ENCODE measurements around the gene GALK2.
"Not testable (repeated sequence)": the region's sequence is repeated elsewhere in the genome, so short reads cannot be mapped to it uniquely, and the experiment has no call there.

Gene GALK2

DNA sequence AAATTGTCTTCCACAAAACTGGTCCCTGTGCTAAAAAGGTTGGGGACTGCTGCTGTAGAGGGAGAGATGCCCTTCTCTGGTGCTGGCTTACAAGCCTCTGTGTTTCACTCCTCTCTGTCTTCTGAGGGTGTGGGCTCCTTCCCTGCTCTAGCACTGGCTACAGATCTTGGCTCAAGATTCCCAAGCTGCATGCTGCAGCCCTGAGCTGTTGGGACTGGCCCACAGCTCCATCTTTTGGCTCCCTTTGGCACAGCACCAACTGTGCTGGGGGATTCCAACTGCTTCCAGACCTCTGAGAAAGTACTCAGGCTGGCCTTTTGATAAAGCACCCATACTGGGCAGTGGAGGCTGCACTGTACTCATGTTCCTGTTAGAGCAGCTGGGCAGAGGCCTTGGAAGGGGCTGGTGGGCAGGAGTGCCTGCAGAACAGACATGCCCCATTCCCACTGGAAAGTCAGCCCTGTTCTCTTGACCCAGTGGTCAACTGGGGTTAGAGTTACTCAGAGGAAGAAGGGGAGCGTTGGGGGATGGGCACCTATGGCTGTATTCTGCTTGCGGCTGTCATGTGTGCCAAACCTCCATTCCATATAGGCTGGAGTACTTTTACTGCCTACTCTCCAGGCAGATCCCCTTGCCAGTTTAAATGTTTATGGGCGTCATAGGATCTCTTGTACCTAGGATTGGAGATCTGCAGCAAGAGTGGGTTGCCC, 55.7 kb downstream of the GALK2 start:
- no peak for DNase-seq

DNA sequence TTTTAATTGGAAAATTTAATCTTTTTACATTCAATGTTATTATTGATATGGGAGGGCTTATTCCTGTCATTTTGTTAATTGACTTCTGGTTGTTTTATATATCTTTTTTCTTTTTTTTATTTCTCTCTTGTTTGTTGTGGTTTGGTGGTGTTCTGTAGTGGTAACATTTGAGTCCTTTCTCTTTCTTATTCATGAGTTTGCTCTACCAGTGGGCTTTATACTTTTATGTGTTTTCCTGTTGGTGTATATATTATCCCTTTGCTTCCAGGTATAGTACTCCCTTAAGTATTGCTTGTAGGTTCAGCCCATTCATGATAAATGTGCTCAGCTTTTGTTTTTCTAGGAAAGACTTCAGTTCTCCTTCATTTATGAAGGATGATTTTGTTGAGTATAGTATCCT, 57.6 kb downstream of the GALK2 start:
- DNase-seq, result no peak

DNA sequence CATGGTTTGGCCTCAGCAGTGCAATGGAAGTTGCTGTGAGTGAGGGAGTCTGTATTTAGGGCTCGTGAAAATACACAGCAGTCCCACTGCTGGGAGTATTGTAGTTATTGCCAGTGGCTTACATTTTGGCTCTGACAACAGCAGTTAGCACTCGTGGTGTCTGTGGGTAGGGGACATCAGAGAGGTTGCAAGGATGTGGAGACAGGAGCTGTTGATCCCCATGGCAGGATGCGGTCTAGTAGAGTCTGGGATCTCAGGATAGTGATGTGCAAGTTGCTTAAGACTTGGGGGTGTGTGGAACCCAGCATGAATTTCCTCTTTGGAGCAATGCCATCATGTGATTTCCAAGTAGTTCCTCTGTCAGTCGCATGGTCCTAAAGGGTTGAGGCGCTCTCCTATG, 59.9 kb downstream of the GALK2 start:
- no peak for DNase-seq

DNA sequence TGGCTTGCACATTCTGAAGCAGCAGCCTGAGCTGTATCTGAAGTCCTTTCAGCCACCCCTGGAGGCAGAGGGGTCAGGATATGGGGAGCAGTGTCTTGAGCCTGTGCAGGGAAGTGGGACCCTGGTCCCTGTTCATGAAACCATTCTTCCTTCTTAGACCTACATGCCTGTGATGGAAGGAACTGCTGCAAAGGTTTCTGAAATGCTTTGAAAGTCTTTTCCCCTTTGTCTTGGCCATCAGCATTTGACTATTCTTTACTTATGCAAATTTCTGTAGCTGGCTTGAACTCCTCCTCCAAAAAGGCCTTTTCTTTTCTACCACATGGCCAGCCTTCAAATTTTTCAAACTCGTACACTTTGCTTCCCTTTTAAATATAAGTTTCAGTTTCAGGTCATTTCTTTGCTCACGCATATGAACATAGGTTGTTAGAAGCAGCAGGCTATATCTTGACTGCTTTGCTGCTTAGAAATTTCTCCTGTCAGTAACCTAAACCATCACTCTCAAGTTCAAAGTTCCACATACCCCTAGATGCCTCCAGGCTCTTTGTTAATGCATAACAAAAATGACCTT, 62.3 kb downstream of the GALK2 start:
- DNase-seq, result no peak

DNA sequence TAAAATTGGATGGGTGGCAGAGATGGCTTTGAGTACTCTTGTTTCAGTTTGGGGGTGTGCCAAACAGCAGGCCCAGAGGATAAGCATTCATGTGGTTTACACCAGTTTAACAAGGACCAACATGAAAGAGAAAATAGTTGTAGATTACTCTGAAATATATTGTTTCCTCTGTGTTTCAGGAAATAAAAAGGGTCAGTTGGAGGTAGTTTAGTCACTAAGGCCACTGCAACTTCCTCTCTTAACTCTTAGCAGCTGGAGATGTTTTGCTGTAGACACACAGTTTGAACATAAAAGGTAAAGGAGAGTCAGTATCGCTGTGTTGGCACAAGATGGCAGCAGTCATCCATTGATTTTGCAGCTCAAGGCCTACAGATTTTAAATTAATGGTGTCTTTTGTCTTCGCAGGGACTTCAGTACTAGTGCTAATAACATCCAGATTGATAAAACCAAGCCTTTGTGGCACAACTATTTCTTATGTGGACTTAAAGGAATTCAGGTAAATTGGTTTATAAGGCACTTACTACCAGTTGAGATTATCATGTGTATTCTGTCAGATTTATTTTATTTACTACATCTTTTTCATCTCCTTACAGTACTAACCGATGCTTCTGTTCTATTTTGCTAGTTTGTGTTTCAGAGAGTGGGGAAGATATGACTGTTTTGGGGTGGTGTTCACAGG, 65.5 kb downstream of the GALK2 start:
- peak; percentile 75 for DNase-seq

DNA sequence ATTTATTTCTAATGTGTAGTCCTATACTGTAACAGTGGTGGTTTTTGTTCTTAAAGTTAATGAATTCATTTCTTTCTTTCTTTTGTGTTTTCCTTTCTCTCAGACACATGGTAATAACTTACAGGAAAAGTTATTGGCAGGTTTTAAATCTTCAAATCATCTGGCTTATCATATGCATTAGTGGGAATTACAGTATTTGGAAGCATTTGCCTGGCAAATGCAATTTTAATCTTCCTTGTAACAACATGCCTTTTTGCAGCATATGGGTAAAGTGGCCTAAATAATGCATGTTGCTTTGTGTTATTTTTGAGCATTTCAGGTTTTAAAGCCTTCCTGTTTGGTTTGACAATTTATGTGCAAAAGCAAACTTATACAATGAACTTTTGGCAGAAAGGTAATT, 66.8 kb downstream of the GALK2 start:
- no peak for DNase-seq

DNA sequence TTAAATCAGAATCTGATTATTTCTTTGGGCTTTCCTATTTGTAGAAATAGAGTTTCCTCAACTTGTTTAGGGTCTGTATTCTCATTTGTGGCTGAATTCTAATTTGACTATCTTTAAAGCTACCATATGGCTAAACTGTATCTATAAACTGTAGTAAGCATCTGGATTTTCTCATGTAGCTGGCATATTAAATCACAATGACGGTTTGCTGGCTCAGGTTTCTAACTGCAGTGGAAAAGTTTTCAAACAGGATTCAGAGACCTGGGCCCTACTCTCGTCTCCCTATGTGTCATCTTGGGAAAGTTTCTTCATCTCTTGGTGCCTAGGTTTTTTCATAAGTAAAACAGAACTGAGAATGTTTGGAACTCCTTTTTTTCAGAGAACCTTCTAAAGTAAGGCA, 68.3 kb downstream of the GALK2 start:
- no peak for DNase-seq

DNA sequence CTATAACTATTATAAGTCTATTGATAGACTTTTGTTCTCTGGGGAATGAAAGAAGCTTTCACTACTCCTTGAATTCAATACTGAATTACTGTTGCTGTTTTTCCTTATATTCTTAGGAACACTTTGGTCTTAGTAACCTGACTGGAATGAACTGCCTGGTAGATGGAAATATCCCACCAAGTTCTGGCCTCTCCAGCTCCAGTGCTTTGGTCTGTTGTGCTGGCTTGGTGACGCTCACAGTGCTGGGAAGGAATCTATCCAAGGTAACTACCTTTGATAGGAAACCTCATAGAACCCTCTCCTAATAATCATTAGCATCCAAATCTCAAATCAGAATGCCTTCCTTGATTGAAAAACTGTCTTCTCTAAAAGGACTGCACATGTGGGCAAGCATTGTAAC, 69.1 kb downstream of the GALK2 start:
- DNase-seq, result no peak

DNA sequence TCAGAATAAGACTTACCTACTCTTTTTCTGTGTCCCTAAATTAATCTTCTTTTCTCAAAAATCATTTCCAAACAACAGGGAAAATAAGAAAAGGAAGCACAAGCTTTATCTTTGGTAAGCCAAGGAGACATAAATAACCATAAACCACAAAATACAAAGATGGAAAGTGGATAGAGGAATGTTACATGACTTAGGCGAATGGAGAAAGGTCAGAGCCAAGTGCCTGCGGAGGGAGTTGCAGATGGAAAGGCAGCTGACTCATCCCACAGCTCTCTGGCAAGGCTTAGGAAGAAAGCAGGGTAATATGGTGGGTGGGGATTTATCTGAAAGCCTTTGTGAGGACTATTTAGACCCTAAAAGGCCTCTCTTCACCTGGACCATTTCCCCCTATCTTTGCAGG, 72.8 kb downstream of the GALK2 start:
- DNase-seq, result no peak

DNA sequence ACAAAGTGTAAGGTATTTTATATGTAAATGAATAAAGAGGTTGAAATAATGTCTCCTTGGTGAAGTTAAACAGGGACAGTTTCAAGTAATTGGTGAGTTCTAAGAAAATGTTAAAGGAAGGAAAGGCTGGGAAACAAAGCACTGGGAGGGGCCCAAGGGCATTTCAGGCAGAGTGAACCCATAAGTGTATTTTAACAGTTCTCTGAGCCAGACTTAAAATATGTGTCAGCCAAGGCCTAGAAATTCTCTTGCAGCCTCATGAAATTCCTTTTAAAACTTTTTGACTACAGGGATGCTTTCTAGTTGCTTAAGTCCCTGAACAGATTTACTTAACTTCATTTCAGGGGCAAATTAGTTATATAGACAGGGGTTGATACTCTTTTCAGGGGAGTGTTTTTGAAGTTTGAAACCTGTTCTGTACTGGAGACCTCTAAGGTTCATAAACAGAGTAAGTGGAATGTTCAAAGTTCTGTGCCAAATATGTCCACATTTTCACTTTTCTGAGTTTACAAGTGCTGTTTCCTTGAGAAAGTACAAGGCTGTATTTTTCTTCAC, 77.6 kb downstream of the GALK2 start:
- DNase-seq, result no peak

DNA sequence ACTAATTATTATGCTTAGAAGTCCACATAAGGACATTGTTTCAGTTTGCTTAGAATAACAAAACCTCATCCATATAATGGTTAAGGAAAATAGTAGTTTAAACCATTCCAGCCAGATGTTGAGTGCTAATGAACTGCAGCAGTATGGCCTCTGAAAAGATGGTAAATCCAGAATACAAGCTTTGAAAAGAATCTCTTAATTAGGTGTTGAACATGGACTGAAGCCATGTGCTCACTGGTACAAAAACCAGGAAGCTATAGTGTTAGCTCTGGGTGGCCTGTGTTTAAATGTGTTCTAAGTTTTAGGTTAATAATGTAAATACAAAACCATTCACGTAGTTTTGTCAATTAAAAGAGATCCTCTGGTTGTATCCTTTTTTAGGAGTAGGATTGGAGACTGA, 78.2 kb downstream of the GALK2 start:
- DNase-seq, result no peak

DNA sequence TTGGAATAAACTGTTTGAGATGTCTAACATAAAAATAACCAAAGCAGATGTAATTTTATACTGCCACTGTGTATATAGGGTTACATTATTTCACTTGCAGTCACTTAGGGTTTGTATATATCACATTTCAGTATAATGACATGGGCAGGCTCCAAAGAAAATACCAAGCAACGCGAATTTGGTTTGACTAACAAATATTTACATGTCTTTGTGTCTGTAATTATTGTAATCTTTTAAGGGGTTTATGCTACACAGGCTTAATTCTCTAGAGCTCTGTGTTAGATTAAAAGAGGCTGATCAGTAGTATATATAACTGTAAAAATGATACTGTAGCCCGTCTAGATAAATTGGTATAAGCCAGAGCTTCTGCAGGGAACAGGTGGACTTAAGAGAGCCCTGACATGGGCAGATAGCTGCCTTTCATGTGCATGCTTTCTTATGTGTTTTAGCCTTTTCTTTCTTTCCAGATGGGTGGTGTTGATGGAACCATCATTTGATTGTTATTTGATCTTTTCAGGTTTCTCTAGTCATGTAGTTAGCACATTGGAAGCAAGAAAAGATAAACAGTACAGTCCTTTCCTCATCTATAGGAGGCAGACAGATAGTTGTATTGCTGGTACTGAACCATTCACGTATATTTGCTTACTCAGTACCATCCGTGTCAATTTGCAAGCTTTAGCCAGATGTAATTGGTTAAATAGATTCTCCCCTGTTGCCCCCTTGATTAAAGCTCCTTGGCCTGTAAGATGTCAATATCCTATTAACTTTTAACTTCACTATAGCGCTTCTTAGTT, 86.1 kb downstream of the GALK2 start:
- DNase-seq, result no peak

DNA sequence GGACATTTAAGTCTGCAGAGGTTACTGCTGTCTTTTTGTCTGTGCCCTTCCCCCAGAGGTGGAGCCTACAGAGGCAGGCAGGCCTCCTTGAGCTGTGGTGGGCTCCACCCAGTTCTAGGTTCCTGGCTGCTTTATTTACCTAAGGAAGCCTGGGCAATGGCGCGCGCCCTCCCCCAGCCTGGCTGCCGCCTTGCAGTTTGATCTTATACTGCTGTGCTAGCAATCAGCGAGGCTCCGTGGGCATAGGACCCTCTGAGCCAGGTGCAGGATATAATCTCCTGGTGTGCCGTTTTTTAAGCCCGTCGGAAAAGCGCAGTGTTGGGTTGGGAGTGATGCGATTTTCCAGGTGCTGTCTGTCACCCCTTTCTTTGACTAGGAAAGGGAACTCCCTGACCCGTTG, 95.1 kb downstream of the GALK2 start:
- not testable (repeated sequence) for DNase-seq

DNA sequence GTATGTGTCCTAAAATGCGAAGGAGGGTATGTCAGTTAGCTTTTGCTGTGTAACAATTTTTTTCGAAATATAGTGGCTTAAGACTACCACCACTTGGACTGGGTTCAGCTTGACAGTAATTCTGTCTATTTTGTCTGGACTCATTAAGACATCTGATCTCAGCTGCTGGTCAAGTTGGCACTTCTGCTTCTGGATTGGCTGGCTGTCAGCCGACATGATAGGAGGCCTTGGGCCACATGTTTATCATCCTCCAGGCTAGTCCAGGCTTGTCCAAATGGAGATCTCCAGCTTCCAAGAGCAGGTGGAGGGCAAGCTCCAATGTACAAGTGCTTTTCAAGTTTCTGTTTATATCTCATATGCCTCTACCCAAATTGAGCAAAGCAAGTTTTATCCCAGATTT, 95.9 kb downstream of the GALK2 start:
- no peak for DNase-seq

DNA sequence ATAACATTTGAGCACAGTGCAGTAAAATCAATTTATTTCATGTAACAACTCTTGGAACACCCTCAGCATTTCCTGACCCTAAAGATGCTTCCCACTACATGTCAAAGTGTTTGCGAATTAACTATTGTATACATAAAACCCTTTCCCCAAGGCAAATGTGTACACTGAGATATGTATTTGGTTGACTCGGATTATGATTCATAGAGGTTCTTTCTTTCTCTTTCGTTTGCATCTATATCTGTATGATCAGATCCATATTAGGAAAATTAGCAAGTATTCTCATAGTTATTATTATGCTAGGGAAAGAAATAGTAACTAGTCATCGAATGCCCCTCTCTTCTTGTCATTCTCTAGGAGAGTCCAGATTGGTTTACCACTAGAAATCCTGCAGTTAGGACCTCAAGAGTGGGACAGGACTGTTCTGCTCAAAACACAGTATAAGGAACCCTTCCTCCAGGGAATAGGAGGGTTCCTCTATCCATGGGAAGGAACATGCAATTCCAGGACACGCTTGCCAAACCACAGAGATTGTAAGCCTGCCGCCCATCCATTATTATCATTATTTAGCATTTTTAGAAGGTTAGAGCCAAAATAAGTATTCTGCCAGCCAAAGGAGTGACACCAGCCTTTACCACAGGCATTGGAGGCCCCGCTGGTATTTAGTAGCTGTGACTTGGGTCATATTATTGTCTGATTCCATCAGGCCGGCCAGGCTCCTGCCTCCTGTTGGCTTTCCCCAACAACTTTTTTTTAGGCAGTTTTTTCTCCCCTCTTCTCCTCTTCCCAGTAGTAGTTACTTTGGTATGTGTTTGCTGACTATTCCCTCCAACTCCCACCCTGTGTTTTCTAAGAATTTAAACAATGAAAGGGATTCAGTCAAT, 100.7 kb downstream of the GALK2 start:
- no peak for DNase-seq

DNA sequence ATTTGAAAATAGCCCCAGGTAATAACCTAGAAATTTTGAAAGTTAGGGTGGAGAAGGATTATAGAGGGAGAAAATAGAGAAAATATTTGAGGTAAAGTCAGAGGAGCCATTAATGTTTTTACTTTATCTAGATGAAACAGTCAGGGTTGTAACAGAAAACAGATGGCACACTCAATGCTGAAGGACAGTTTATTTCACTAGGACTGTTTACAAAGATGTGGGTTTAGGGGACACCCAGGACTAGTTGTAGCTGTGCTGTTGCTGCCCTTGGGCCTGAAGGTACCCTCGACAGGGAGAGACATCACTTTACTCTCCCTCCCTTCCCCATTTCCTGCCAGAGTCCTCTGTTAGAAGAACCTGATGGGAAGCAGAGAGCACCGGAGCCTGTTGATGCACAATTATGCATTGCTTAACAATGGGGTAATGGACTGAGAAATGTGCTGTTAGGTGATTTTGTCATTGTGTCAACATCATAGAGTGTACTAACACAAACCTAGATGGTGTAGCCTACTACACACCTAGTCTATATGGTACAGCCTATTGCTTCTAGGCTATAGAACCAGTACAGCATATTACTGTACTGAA, 103.8 kb downstream of the GALK2 start:
- DNase-seq, result no peak

DNA sequence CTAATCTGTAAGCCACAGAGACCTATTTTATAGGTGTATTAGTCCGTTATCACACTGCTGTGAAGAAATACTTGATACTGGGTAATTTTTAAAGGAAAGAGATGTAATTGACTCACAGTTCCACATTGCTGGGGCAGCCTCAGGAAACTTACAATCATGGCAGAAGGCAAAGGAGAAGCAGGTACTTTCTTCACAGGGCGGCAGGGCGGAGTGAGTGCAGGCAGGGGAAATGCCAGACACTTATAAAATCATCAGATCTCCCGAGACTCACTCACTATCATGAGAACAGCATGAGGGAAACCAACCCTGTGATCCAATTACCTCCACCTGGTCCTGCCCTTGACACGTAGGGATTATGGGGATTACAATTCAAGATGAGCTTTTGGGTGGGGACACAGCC, 108.7 kb downstream of the GALK2 start:
- no peak for DNase-seq

DNA sequence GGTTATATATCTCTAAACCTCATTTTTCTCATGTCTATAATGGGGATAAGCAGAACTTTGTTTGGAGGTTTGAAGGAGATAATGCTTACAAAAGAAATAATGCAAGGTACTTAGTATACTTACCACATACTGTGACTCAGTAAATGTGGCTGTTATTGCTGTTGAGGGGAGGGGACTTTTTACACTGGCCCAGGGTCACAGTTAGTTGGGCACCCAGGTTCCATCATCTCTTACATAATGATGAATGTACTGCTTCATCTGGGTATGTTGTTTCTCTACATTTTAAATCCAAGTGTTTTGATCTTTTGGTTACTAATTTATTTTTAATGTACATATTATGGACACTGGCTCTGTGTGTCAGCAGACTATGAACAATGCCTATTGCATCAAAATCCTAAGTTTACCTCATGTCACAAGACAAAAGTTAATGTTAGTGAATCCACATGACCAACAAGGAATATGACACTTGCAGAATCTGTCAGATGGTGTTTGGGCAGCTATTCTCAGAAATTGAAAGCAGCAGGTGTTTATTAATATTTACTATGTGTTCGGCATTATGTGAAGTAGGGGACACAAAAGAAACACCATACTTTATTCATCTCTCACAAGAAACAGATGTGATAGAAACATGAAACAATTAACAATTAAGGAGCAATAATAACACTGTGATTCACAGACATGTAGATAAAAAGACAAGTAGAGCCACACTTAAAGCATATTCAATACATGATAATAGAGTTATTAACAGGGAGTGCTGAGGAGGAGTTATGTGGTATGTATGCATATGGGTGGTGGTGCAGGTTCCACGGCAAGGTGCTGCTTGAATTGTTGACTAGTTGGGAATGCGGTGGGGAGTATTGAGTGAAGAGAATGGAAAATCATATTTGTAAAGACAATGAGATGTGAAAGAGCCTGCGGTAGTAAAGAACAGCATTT, 109.7 kb downstream of the GALK2 start:
- DNase-seq, result no peak

DNA sequence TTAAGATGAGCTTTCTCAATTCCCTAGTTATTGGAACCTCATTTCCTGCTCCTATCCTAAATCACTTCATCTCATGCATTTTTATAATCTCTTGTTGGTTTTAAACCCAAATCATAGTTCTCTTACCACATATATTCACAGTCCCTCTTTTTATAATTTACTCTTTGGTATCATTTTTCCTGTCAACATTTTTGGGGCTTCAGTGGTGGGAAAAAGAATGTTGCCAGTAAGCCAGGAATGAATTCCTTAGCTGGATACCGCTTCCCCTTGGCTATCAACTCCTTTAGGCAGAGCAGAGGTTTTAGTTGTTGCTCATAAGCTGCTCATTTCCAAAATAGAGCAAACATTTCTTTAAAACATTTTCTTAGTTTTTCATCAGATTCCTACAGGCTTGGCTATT, 112.3 kb downstream of the GALK2 start:
- DNase-seq, result no peak

DNA sequence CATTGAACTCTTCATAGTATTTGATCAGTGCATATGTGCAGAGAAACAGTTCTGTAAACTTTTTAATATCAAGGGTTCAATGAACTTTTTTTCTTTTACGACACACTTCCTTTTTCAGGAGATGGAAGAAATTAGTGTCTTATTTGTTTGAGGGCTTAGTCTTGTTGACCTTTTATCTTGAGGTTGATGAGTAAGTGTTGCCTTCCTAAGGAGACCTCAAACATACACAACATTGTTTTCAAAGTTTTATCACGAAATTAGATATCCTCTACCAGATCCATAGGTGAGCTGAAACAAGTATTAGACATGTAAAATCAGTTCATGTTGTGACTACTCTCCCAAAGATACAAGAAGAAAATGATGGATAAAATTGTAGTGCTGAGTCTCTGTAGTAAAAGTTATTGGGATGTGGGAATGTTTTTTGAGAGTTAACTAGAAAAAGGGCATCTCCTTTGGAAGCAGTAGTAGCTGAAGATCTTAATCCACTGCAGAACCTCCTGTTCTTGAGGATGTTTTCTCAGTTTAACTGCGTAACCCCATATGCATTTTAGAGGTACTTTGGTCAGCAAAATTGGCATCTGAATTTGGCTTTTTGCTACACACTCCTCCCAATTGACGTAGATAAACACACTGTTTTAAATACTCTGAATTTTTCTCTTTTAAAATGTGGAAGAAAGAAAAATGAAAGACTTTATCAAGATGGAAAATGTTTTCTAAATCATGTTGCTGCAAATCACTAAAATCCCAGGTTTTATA, 116.8 kb downstream of the GALK2 start:
- peak; percentile 23 for DNase-seq
